ENCODE results near the gene FGF5. TPM values are rescaled to one million over a fixed set of nuclear protein-coding genes. Genes with fewer than 3 reads are reported as not detected.

FGF5 gene
- total RNA-seq, 1 experiment from 2014 or later, result not detected

GRCh38 chr4:80331693-80332092 lies 65.2 kb downstream of the FGF5 start:
- no peaks in the 10 kb centered on the region for H3K79me2 ChIP-seq (ENCODE audit: insufficient read depth, low read length)
- DNase-seq (ENCODE audit: low read depth, low spot score) (no peak), ATAC-seq (no peak)
- peaks cover 57% of the 10 kb centered on the region for H3K27me3 ChIP-seq (ENCODE audit: insufficient read depth, low read length)
- H4K20me1 ChIP-seq (ENCODE audit: insufficient read depth), result no peaks in the 10 kb centered on the region
- intact Hi-C loops (cut with micrococcal nuclease), result no loop called here
- no peak for TF ChIP-seq EGR1 (IDR thresholded peaks at IDR 0.05; ENCODE audit: low read depth)
- TF ChIP-seq POLR2A (IDR thresholded peaks at IDR 0.05; ENCODE audit: borderline replicate concordance, extremely low read depth, insufficient read depth, insufficient read length), result no peak
- TF ChIP-seq ZBTB33 (IDR thresholded peaks at IDR 0.05; ENCODE audit: extremely low read depth, insufficient replicate concordance, low read length), result no peak
- TF ChIP-seq SIN3A (IDR thresholded peaks at IDR 0.05; ENCODE audit: low read depth), result no peak
- no peaks in the 10 kb centered on the region for H3K9me2 ChIP-seq (ENCODE audit: insufficient read depth)
- H3K4me1 ChIP-seq (ENCODE audit: control insufficient read depth in 1 of 2, insufficient read depth in 2 of 2, low read length in 2 of 2), result peaks cover 0 to 14% of the 10 kb centered on the region in 2 experiments; a peak in 1 of 4 replicates
- H3K9ac ChIP-seq (ENCODE audit: low read length), result no peak overlapping the region
- RAD21 ChIA-PET (ENCODE audit: low non-redundant PET in 1 of 2, low total read pairs in 2 of 2, uncharacterized antibody in 2 of 2, unreplicated experiment in 2 of 2), result no interaction called here
- no peak overlapping the region for H3K4me3 ChIP-seq (replicated peaks in 1 of 2; ENCODE audit: low read depth in 1 of 2, low read length in 2 of 2)
- H3K9me3 ChIP-seq (ENCODE audit: control insufficient read depth in 1 of 2, insufficient read depth in 1 of 2, low read depth in 1 of 2, low read length in 2 of 2), result no peaks in the 10 kb centered on the region
- BruUV-seq (replicated peaks), result no TSS peak
- no peaks in the 10 kb centered on the region for H3K36me3 ChIP-seq (ENCODE audit: control insufficient read depth in 1 of 2, insufficient read depth in 2 of 2, low read length in 2 of 2)
- CTCF ChIA-PET, result no interaction called here
- no peak overlapping the region for H3K4me2 ChIP-seq (ENCODE audit: low read length)
- H2AFZ ChIP-seq (ENCODE audit: low read depth, low read length, poor library complexity, severe bottlenecking), result no peak overlapping the region
- H3K27ac ChIP-seq (ENCODE audit: low read depth, low read length), result no peak overlapping the region
- POLR2A ChIA-PET, result no interaction called here

- H3K4me1 ChIP-seq (ENCODE audit: control insufficient read depth in 1 of 2, insufficient read depth in 2 of 2, low read length in 2 of 2), result peaks cover 0 to 14% of the 10 kb centered on the region in 2 experiments; a peak in 1 of 4 replicates
- H4K20me1 ChIP-seq (ENCODE audit: insufficient read depth), result no peaks in the 10 kb centered on the region
- H3K79me2 ChIP-seq (ENCODE audit: insufficient read depth, low read length), result no peaks in the 10 kb centered on the region
- H3K9me3 ChIP-seq (ENCODE audit: control insufficient read depth in 1 of 2, insufficient read depth in 1 of 2, low read depth in 1 of 2, low read length in 2 of 2), result no peaks in the 10 kb centered on the region
- no peak overlapping the region for H2AFZ ChIP-seq (ENCODE audit: low read depth, low read length, poor library complexity, severe bottlenecking)
- ChIA-PET RAD21 (ENCODE audit: low non-redundant PET in 1 of 2, low total read pairs in 2 of 2, uncharacterized antibody in 2 of 2, unreplicated experiment in 2 of 2) (no interaction called here), CTCF (interaction anchor here (1.4 kb wide), 1 partner anchor 113 kb away, joined by 4 read pairs; no protein-coding TSS in a partner anchor), POLR2A (no interaction called here)
- TF ChIP-seq REST (IDR thresholded peaks at IDR 0.05; ENCODE audit: low read depth), result no peak
- no peak for TF ChIP-seq POLR2A (IDR thresholded peaks at IDR 0.05; ENCODE audit: borderline replicate concordance, extremely low read depth, insufficient read depth, insufficient read length)
- TF ChIP-seq CEBPB (IDR thresholded peaks at IDR 0.05; ENCODE audit: low read depth), result no peak
- TF ChIP-seq EGR1 (IDR thresholded peaks at IDR 0.05; ENCODE audit: low read depth), result no peak
- TF ChIP-seq ATF3 (IDR thresholded peaks at IDR 0.05), result no peak
- no peak for TF ChIP-seq SIN3A (IDR thresholded peaks at IDR 0.05; ENCODE audit: low read depth)
- TF ChIP-seq RAD21 (IDR thresholded peaks at IDR 0.05; ENCODE audit: low read depth), result no peak
- TF ChIP-seq CBX3 (IDR thresholded peaks at IDR 0.05; ENCODE audit: low read depth), result no peak
- no peaks in the 10 kb centered on the region for H3K9me2 ChIP-seq (ENCODE audit: insufficient read depth)
- peaks cover 53% of the 10 kb centered on the region for H3K27me3 ChIP-seq (ENCODE audit: insufficient read depth, low read length)
- no peaks in the 10 kb centered on the region for H3K36me3 ChIP-seq (ENCODE audit: control insufficient read depth in 1 of 2, insufficient read depth in 2 of 2, low read length in 2 of 2)
- H3K27ac ChIP-seq (ENCODE audit: low read depth, low read length), result no peak overlapping the region
- H3K4me2 ChIP-seq (ENCODE audit: low read length), result no peak overlapping the region
- H3K4me3 ChIP-seq (replicated peaks in 1 of 2; ENCODE audit: low read depth in 1 of 2, low read length in 2 of 2), result no peak overlapping the region
- BruUV-seq (replicated peaks), result no TSS peak
- intact Hi-C loops (cut with micrococcal nuclease), result no loop called here
- no peak overlapping the region for H3K9ac ChIP-seq (ENCODE audit: low read length)
- ATAC-seq (no peak), DNase-seq (ENCODE audit: low read depth, low spot score) (no peak)
Measured at GRCh38 chr4:80333121-80333520, 66.7 kb downstream of the FGF5 start.
